MM.1S (cell line): ENCODE results near the gene CACNG4.

Source experiments
- EZH2 ChIP-seq: fragments of 300-600 bp; sonication (generic); optimal IDR thresholded peaks from 2 replicates; pipeline ENCODE3; 2017; ENCODE audit warnings: low read depth, mild to moderate bottlenecking, antibody characterized with exemption, low read length, mixed read lengths
- EZH2phosphoT487 ChIP-seq: fragments of 300-600 bp; sonication (generic); IDR thresholded peaks from 2 replicates; pipeline ENCODE4 v1.6.1; 2018; ENCODE audit warnings: antibody characterized with exemption, low read length
- TF ChIP-seq, protein P1 (sequence below): fragments of 300-600 bp; sonication (generic); IDR thresholded peaks from 2 replicates; pipeline ENCODE4 v1.5.1; 2016; ENCODE audit warnings: antibody characterized with exemption, low read length, mixed read lengths

DNA sequence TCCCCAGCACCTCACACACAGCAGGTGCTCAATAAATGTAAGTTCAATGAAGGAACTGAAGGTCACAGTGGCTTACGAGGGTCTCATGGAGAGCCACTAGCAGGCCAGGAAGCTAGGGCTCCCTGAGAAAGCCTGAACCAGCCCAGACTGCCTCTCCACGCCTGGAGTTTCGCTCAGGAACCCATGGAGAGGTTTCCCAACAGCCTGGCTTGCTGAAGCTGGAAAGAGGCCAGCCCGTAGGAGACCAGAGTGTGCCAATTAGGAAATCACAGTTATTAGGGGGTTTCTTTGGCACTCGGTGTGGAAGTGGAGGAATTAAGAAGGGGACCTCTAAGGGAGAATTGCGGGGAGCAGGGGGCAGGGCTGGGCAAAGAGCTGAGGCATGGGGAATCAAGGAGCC, 43.6 kb downstream of the CACNG4 start:
- TF ChIP-seq, protein P1, sequence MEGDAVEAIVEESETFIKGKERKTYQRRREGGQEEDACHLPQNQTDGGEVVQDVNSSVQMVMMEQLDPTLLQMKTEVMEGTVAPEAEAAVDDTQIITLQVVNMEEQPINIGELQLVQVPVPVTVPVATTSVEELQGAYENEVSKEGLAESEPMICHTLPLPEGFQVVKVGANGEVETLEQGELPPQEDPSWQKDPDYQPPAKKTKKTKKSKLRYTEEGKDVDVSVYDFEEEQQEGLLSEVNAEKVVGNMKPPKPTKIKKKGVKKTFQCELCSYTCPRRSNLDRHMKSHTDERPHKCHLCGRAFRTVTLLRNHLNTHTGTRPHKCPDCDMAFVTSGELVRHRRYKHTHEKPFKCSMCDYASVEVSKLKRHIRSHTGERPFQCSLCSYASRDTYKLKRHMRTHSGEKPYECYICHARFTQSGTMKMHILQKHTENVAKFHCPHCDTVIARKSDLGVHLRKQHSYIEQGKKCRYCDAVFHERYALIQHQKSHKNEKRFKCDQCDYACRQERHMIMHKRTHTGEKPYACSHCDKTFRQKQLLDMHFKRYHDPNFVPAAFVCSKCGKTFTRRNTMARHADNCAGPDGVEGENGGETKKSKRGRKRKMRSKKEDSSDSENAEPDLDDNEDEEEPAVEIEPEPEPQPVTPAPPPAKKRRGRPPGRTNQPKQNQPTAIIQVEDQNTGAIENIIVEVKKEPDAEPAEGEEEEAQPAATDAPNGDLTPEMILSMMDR = no peak
- TF ChIP-seq EZH2phosphoT487 (no peak), EZH2 (no peak)
